GM12878 (cell line): ENCODE results near the gene SMIM13. TPM values are rescaled to one million over a fixed set of nuclear protein-coding genes. Genes with fewer than 3 reads are reported as not detected.

ENCODE experiments used
- ATAC-seq: fragments of 200-7000 bp; cut with Tn5 transposase; 3 replicates; pipeline ENCODE4 v1.9.1; 2020; ENCODE audit warnings: mild to moderate bottlenecking, moderate library complexity
- BruUV-seq: library from RNA; stranded (reverse); fragments of 400-500 nt; replicated peaks from 2 replicates; lab custom pipeline; 2021; lab: Mats Ljungman, UMichigan
- CTCF ChIA-PET: fragments of 300-600 bp; sonication (Branson Sonifier 250); formaldehyde crosslinking; extraction: SDS; loops from one replicate; lab custom pipeline; 2021; ENCODE audit warnings: inconsistent platforms; lab: Yijun Ruan, JAX
- POLR2A ChIA-PET: fragments of 350-600 bp; formaldehyde crosslinking; extraction: SDS; loops from one replicate; lab custom pipeline; 2021; ENCODE audit warnings: inconsistent platforms; lab: Charles Lee
- RAD21 ChIA-PET: fragments of 300-600 bp; sonication (Branson Sonifier 250); formaldehyde crosslinking; loops from one replicate; lab custom pipeline; 2023; ENCODE audit warnings: antibody characterized with exemption; ENCODE audit not compliant: unreplicated experiment; lab: Charles Lee
- SMC1A ChIA-PET: fragments of 300-600 bp; sonication (Branson Sonifier 250); formaldehyde crosslinking; loops from one replicate; lab custom pipeline; 2023; ENCODE audit not compliant: unreplicated experiment, uncharacterized antibody; lab: Charles Lee
- DNase-seq: peaks from one replicate; pipeline ENCODE4 v3.0.0-alpha.2; 2011; ENCODE audit warnings: low read depth, low spot score
- FAIRE-seq: peaks from 3 replicates; lab custom pipeline; 2011; peaks lifted over from hg19 to GRCh38; lab: Jason Lieb, UNC
- H2AFZ ChIP-seq: 2 replicates; pipeline ENCODE4 v1.6.0; 2011; ENCODE audit warnings: low read depth, low read length, control low read depth; ENCODE audit not compliant: control insufficient read depth
- H3K27ac ChIP-seq: 2 replicates; pipeline ENCODE4 v1.5.1; 2011; ENCODE audit warnings: control low read depth; ENCODE audit not compliant: control insufficient read depth, insufficient read depth
- H3K27me3 ChIP-seq, 2 experiments: replicated peaks in 1 of 2; 2 replicates each; pipeline versions ENCODE4 v1.6.0 to v1.6.1; 2011; ENCODE audit warnings: low read length in 1 of 2; ENCODE audit not compliant: control insufficient read depth in 2 of 2, insufficient read depth in 2 of 2
- H3K36me3 ChIP-seq, 2 experiments: 2 replicates each; pipeline ENCODE4 v1.5.1; 2011; ENCODE audit warnings: low read length in 1 of 2; ENCODE audit not compliant: control insufficient read depth in 2 of 2, insufficient read depth in 2 of 2
- H3K4me1 ChIP-seq: 2 replicates; pipeline ENCODE4 v1.6.1; 2011; ENCODE audit warnings: mild to moderate bottlenecking, low read length, moderate library complexity, mixed read lengths; ENCODE audit not compliant: control insufficient read depth, insufficient read depth
- H3K4me2 ChIP-seq: 2 replicates; pipeline ENCODE4 v1.6.0; 2011; ENCODE audit warnings: control low read depth; ENCODE audit not compliant: control insufficient read depth, insufficient read depth
- H3K4me3 ChIP-seq: fragments of 200-600 bp; sonication (generic); 2 replicates; pipeline ENCODE4 v1.5.1; 2016
- H3K79me2 ChIP-seq: 2 replicates; pipeline ENCODE4 v1.6.0; 2011; ENCODE audit warnings: low read length; ENCODE audit not compliant: control insufficient read depth, insufficient read depth
- H3K9ac ChIP-seq: 2 replicates; pipeline ENCODE4 v1.8.0; 2011; ENCODE audit warnings: low read length, control low read depth, mixed read lengths; ENCODE audit not compliant: control insufficient read depth, insufficient read depth
- H3K9me3 ChIP-seq: replicated peaks from 3 replicates; pipeline ENCODE4 v1.5.1; 2011; ENCODE audit warnings: mild to moderate bottlenecking, low read length; ENCODE audit not compliant: control insufficient read depth, insufficient read depth
- H4K20me1 ChIP-seq: 2 replicates; pipeline ENCODE4 v1.6.0; 2011; ENCODE audit not compliant: control insufficient read depth, insufficient read depth
- GABPA ChIP-seq: IDR thresholded peaks from 2 replicates; pipeline ENCODE4 v1.6.1; 2014; ENCODE audit warnings: antibody characterized with exemption, low read depth, mild to moderate bottlenecking, inconsistent platforms
- HCFC1 ChIP-seq: fragments of 150-350 bp; IDR thresholded peaks from 2 replicates; pipeline ENCODE4 v1.6.1; 2014; ENCODE audit warnings: low read length
- JUNB ChIP-seq: IDR thresholded peaks from 2 replicates; pipeline ENCODE4 v1.6.1; 2016; ENCODE audit warnings: antibody characterized with exemption, mild to moderate bottlenecking
- MEF2A ChIP-seq: IDR thresholded peaks from 2 replicates; pipeline ENCODE4 v1.6.1; 2011; ENCODE audit warnings: low read depth, mild to moderate bottlenecking, low read length, moderate library complexity; ENCODE audit not compliant: insufficient read depth
- MYB ChIP-seq: fragments of 150-350 bp; IDR thresholded peaks from 2 replicates; pipeline ENCODE4 v1.6.1; 2014; ENCODE audit warnings: mild to moderate bottlenecking, low read depth, low read length, borderline replicate concordance
- NR2F1 ChIP-seq: fragments of 450-650 bp; conservative IDR thresholded peaks from 2 replicates; pipeline ENCODE4 v1.6.1; 2017; ENCODE audit warnings: mild to moderate bottlenecking
- RELB ChIP-seq: fragments of 450-650 bp; IDR thresholded peaks from 2 replicates; pipeline ENCODE4 v1.6.1; 2017; ENCODE audit warnings: low read depth, mild to moderate bottlenecking, moderate library complexity
- RUNX3 ChIP-seq: IDR thresholded peaks from 2 replicates; pipeline ENCODE4 v1.6.1; 2012; ENCODE audit warnings: low read length, inconsistent platforms
- SMARCA5 ChIP-seq: fragments of 450-650 bp; IDR thresholded peaks from 2 replicates; pipeline ENCODE4 v1.6.1; 2017; ENCODE audit warnings: mild to moderate bottlenecking
- STAT1 ChIP-seq: fragments of 450-650 bp; conservative IDR thresholded peaks from 2 replicates; pipeline ENCODE4 v1.6.1; 2014; ENCODE audit warnings: antibody characterized with exemption, mild to moderate bottlenecking
- WGBS: methylation state at CpG from one replicate; pipeline ENCODE4 v1.1.6; 2016; ENCODE audit warnings: low lambda C conversion rate; ENCODE audit not compliant: insufficient replicate concordance, insufficient coverage; ENCODE audit errors: missing lambda C conversion rate; 5-methylcytosine and 5-hydroxymethylcytosine counted together
- in situ Hi-C: fragments of 300-500 bp; cut with MboI; formaldehyde crosslinking; loops from 9 replicates; pipeline ENCODE4 v1.14.3; 2018; ENCODE audit warnings: mixed read lengths
- intact Hi-C: fragments of 100-400 bp; cut with micrococcal nuclease; formaldehyde crosslinking; loops from one replicate; pipeline ENCODE4 v1.14.2; 2022; ENCODE audit not compliant: unreplicated experiment
- polyA plus RNA-seq, 11 experiments: library from polyadenylated mRNA; depleted of rRNA in 4 of 11; unstranded in 6 of 11; stranded (reverse) in 5 of 11; fragments of >200 nt; fragmentation: Nextera tagmentation in 4 of 11; fragmentation: Illumina TruSeq in 1 of 11; extraction: Ambion mirVana in 4 of 11; extraction: Trizol in 1 of 11; gene quantifications; 1 replicate in 1 of 11; 2 replicates in 10 of 11; pipeline versions ENCODE4 v1.2.1 to v1.2.3, GENCODE V29; 2011 to 2016; ENCODE audit warnings: inconsistent platforms in 2 of 11, missing spikeins in 2 of 11, low read depth in 1 of 11
- total RNA-seq, 4 experiments: library from RNA; depleted of rRNA in 3 of 4; stranded (reverse); fragments of >200 nt in 3 of 4; fragmentation: Illumina TruSeq in 1 of 4; extraction: Trizol in 1 of 4; gene quantifications; 2 replicates each; pipeline versions ENCODE4 v1.2.1 to v1.2.3, GENCODE V29; 2013 to 2021

The SMIM13 gene
- total and polyA plus RNA-seq, 10 of the 15 experiments (the other 5 are each of a cell fraction or from before 2014, with no cell fraction given): 2.0 to 8.5 (median 4.7) TPM

GRCh38 chr6:11083956-11084355 is 9.7 kb upstream of the SMIM13 start:
- H3K27me3 ChIP-seq: no peaks in the 10 kb centered on the region
- CTCF ChIA-PET: interaction anchor here (0.9 to 1.7 kb wide), 2 partner anchors 13 to 15 kb away, joined by 4 read pairs; no protein-coding TSS in a partner anchor
- H3K9ac ChIP-seq: no peak overlapping the region
- SMC1A ChIA-PET: interaction anchor here (0.8 to 1.0 kb wide), 2 partner anchors 13 to 432 kb away, joined by 3 to 4 read pairs; no protein-coding TSS in a partner anchor
- no peak overlapping the region for H3K27ac ChIP-seq
- POLR2A ChIA-PET: no interaction called here
- BruUV-seq: no TSS peak
- ATAC-seq (no peak), DNase-seq (no peak), FAIRE-seq (no peak)
- H3K9me3 ChIP-seq: no peaks in the 10 kb centered on the region
- intact Hi-C loops: no loop called here
- no peaks in the 10 kb centered on the region for H3K4me1 ChIP-seq
- in situ Hi-C loops: no loop called here
- H3K36me3 ChIP-seq: no peaks in the 10 kb centered on the region
- no peak overlapping the region for H3K4me3 ChIP-seq
- WGBS: 44% methylated on average over 5 of the region's 5 CpGs
- no peak overlapping the region for H3K4me2 ChIP-seq
- H3K79me2 ChIP-seq: no peaks in the 10 kb centered on the region
- no peaks in the 10 kb centered on the region for H4K20me1 ChIP-seq
- RAD21 ChIA-PET: no interaction called here
- TF ChIP-seq HCFC1: no peak
- TF ChIP-seq STAT1: no peak
- no peak for TF ChIP-seq MYB
- no peak for TF ChIP-seq NR2F1
- TF ChIP-seq JUNB: no peak
- no peak for TF ChIP-seq MEF2A
- TF ChIP-seq SMARCA5: no peak
- no peak for TF ChIP-seq RUNX3
- TF ChIP-seq GABPA: no peak
- TF ChIP-seq RELB: no peak
- TF ChIP-seq, all 136 proteins: peak for 0
- H2AFZ ChIP-seq: no peak overlapping the region
